Measurements from ENCODE around the gene DPM3. TPM values are rescaled to one million over a fixed set of nuclear protein-coding genes. Genes with fewer than 3 reads are reported as not detected.
A peak's percentile ranks its signal among the peaks of the same experiment; 100 is the strongest.

DPM3 gene
- total and polyA plus RNA-seq, 9 of the 15 experiments (the other 6 are each of a cell fraction or from before 2014, with no cell fraction given): 3.7 to 120 (median 36.4) TPM

DNA sequence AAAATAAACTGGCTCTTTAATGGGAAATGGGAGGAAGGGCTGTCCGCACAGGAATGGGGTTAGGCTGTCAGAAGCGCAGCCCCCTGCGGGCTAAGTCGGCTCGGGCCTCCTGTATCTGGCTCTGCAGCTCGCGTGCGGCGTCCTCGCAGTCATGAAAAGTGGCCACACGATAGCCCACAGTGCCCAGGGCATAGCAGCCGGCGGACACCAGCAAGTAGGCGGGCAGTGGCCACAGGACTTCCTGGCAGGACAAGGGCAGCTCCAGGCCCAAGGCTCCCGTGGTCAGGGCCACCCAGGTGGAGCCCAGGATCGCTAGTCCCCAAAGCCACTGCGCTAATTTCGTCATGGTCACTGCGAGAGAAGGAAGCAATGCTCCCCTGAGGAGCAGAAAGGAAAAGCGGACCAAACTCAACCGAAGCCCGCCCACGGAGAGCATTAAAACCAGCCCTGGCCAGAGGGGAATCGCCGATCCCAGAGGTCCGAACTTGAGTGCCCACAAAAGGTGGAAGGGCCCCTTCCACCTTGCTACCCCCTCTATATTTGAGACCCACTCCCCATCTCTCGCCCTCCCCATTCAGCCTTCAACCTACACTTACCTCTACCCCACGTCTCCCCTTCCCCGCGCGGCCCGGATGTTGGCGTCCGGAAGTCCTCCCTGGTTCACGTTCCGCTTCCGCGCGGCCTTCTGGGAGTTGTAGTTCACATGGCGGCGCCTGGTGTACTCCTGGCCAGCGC lies at the start of gene DPM3 (continued):
- peak in 2 of 3 experiments; percentile 51 to 60 for TF ChIP-seq YY1 (IDR thresholded peaks at IDR 0.05; ENCODE audit: borderline replicate concordance in 1 of 3, control insufficient read depth in 1 of 3, extremely low read depth in 1 of 3, insufficient read depth in 3 of 3, insufficient read length in 1 of 3, insufficient replicate concordance in 2 of 3, low read depth in 1 of 3, low read length in 2 of 3)
- TF ChIP-seq DPF2 (IDR thresholded peaks at IDR 0.05): peak; percentile 47; the same call in 1 of the 2 replicates
- TF ChIP-seq, protein P1, sequence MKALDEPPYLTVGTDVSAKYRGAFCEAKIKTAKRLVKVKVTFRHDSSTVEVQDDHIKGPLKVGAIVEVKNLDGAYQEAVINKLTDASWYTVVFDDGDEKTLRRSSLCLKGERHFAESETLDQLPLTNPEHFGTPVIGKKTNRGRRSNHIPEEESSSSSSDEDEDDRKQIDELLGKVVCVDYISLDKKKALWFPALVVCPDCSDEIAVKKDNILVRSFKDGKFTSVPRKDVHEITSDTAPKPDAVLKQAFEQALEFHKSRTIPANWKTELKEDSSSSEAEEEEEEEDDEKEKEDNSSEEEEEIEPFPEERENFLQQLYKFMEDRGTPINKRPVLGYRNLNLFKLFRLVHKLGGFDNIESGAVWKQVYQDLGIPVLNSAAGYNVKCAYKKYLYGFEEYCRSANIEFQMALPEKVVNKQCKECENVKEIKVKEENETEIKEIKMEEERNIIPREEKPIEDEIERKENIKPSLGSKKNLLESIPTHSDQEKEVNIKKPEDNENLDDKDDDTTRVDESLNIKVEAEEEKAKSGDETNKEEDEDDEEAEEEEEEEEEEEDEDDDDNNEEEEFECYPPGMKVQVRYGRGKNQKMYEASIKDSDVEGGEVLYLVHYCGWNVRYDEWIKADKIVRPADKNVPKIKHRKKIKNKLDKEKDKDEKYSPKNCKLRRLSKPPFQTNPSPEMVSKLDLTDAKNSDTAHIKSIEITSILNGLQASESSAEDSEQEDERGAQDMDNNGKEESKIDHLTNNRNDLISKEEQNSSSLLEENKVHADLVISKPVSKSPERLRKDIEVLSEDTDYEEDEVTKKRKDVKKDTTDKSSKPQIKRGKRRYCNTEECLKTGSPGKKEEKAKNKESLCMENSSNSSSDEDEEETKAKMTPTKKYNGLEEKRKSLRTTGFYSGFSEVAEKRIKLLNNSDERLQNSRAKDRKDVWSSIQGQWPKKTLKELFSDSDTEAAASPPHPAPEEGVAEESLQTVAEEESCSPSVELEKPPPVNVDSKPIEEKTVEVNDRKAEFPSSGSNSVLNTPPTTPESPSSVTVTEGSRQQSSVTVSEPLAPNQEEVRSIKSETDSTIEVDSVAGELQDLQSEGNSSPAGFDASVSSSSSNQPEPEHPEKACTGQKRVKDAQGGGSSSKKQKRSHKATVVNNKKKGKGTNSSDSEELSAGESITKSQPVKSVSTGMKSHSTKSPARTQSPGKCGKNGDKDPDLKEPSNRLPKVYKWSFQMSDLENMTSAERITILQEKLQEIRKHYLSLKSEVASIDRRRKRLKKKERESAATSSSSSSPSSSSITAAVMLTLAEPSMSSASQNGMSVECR (CRISPR knock-in tag; IDR thresholded peaks at IDR 0.05): peak; percentile 88
- no peak for TF ChIP-seq CCAR2 (IDR thresholded peaks at IDR 0.05; ENCODE audit: low read depth, low read length)
- TF ChIP-seq, protein P2, sequence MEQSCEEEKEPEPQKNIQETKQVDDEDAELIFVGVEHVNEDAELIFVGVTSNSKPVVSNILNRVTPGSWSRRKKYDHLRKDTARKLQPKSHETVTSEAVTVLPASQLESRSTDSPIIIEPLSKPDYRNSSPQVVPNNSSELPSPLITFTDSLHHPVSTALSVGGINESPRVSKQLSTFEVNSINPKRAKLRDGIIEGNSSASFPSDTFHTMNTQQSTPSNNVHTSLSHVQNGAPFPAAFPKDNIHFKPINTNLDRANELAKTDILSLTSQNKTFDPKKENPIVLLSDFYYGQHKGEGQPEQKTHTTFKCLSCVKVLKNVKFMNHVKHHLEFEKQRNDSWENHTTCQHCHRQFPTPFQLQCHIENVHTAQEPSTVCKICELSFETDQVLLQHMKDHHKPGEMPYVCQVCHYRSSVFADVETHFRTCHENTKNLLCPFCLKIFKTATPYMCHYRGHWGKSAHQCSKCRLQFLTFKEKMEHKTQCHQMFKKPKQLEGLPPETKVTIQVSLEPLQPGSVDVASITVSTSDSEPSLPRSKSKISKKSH (CRISPR knock-in tag; IDR thresholded peaks at IDR 0.05): no peak
- TF ChIP-seq, protein P3, sequence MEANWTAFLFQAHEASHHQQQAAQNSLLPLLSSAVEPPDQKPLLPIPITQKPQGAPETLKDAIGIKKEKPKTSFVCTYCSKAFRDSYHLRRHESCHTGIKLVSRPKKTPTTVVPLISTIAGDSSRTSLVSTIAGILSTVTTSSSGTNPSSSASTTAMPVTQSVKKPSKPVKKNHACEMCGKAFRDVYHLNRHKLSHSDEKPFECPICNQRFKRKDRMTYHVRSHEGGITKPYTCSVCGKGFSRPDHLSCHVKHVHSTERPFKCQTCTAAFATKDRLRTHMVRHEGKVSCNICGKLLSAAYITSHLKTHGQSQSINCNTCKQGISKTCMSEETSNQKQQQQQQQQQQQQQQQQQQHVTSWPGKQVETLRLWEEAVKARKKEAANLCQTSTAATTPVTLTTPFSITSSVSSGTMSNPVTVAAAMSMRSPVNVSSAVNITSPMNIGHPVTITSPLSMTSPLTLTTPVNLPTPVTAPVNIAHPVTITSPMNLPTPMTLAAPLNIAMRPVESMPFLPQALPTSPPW (CRISPR knock-in tag; IDR thresholded peaks at IDR 0.05): peak; percentile 56; the same call in 1 of the 2 replicates
- TF ChIP-seq CBFA2T2 (conservative IDR thresholded peaks at IDR 0.05): no peak
- TF ChIP-seq HNRNPLL (IDR thresholded peaks at IDR 0.05; ENCODE audit: low read depth, low read length, poor library complexity, severe bottlenecking): peak; percentile 71
- no peak for TF ChIP-seq MED1 (CRISPR knock-in tag; IDR thresholded peaks at IDR 0.05; ENCODE audit: borderline replicate concordance)
- TF ChIP-seq NFE2 (IDR thresholded peaks at IDR 0.05; ENCODE audit: low read depth): no peak
- TF ChIP-seq ATF1 (CRISPR knock-in tag; IDR thresholded peaks at IDR 0.05): no peak
- peak; percentile 76 for TF ChIP-seq ATF1 (tag; IDR thresholded peaks at IDR 0.05)
- peak; percentile 84 for TF ChIP-seq MBD2 (IDR thresholded peaks at IDR 0.05; ENCODE audit: borderline replicate concordance, low read depth)
- TF ChIP-seq, protein P4, sequence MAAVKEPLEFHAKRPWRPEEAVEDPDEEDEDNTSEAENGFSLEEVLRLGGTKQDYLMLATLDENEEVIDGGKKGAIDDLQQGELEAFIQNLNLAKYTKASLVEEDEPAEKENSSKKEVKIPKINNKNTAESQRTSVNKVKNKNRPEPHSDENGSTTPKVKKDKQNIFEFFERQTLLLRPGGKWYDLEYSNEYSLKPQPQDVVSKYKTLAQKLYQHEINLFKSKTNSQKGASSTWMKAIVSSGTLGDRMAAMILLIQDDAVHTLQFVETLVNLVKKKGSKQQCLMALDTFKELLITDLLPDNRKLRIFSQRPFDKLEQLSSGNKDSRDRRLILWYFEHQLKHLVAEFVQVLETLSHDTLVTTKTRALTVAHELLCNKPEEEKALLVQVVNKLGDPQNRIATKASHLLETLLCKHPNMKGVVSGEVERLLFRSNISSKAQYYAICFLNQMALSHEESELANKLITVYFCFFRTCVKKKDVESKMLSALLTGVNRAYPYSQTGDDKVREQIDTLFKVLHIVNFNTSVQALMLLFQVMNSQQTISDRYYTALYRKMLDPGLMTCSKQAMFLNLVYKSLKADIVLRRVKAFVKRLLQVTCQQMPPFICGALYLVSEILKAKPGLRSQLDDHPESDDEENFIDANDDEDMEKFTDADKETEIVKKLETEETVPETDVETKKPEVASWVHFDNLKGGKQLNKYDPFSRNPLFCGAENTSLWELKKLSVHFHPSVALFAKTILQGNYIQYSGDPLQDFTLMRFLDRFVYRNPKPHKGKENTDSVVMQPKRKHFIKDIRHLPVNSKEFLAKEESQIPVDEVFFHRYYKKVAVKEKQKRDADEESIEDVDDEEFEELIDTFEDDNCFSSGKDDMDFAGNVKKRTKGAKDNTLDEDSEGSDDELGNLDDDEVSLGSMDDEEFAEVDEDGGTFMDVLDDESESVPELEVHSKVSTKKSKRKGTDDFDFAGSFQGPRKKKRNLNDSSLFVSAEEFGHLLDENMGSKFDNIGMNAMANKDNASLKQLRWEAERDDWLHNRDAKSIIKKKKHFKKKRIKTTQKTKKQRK (IDR thresholded peaks at IDR 0.05; ENCODE audit: borderline replicate concordance, low read depth, low read length): no peak
- TF ChIP-seq TBP (optimal IDR thresholded peaks at IDR 0.05; ENCODE audit: low read depth, low read length): no peak
- TF ChIP-seq HNRNPUL1 (IDR thresholded peaks at IDR 0.05; ENCODE audit: low read length): no peak

Data from K562 (cell line).